ENCODE measurements around the gene MFN2.

- TF ChIP-seq, protein P1, sequence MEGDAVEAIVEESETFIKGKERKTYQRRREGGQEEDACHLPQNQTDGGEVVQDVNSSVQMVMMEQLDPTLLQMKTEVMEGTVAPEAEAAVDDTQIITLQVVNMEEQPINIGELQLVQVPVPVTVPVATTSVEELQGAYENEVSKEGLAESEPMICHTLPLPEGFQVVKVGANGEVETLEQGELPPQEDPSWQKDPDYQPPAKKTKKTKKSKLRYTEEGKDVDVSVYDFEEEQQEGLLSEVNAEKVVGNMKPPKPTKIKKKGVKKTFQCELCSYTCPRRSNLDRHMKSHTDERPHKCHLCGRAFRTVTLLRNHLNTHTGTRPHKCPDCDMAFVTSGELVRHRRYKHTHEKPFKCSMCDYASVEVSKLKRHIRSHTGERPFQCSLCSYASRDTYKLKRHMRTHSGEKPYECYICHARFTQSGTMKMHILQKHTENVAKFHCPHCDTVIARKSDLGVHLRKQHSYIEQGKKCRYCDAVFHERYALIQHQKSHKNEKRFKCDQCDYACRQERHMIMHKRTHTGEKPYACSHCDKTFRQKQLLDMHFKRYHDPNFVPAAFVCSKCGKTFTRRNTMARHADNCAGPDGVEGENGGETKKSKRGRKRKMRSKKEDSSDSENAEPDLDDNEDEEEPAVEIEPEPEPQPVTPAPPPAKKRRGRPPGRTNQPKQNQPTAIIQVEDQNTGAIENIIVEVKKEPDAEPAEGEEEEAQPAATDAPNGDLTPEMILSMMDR (IDR thresholded peaks at IDR 0.05): no peak
- TF ChIP-seq EZH2 (IDR thresholded peaks at IDR 0.05): no peak
- no peak for TF ChIP-seq EZH2phosphoT487 (IDR thresholded peaks at IDR 0.05)
These were observed 57.5 kb downstream of the MFN2 start for GRCh38 chr1:12037486-12038355.
